Choroid plexus epithelial cell (primary cell): Measurements from ENCODE around the gene JMJD1C.

ENCODE experiments used
- DNase-seq: peaks from one replicate; pipeline ENCODE4 v3.0.0-alpha.2; 2010; ENCODE audit warnings: low read depth
- H3K4me3 ChIP-seq: 2 replicates; pipeline ENCODE4 v1.5.1; 2011; ENCODE audit warnings: low read depth, mild to moderate bottlenecking, control low read depth, low read length, moderate library complexity
- CTCF ChIP-seq: conservative IDR thresholded peaks from 2 replicates; pipeline ENCODE4 v1.5.1; 2011; ENCODE audit warnings: low read depth, mild to moderate bottlenecking, control low read depth, inconsistent platforms, low read length, moderate library complexity

Gene JMJD1C

GRCh38 chr10:63265222-63265617, 200.6 kb downstream of the JMJD1C start:
- H3K4me3 ChIP-seq: peak overlapping the region; percentile 80
- DNase-seq: peak; percentile 82
- TF ChIP-seq CTCF: no peak

GRCh38 chr10:63264617-63265221, 201.1 kb downstream of the JMJD1C start:
- peak overlapping the region; percentile 80 for H3K4me3 ChIP-seq
- peak; percentile 39 for DNase-seq
- TF ChIP-seq CTCF: no peak

- H3K4me3 ChIP-seq: no peak overlapping the region
- no peak for TF ChIP-seq CTCF
- no peak for DNase-seq
Measured at GRCh38 chr10:63262430-63263073, 203.2 kb downstream of the JMJD1C start.

GRCh38 chr10:63261496-63261895, 204.3 kb downstream of the JMJD1C start:
- H3K4me3 ChIP-seq: no peak overlapping the region
- no peak for DNase-seq
- no peak for TF ChIP-seq CTCF

GRCh38 chr10:63260860-63261251, 204.9 kb downstream of the JMJD1C start:
- H3K4me3 ChIP-seq: no peak overlapping the region
- DNase-seq: no peak
- no peak for TF ChIP-seq CTCF

- DNase-seq: no peak
- TF ChIP-seq CTCF: no peak
- no peak overlapping the region for H3K4me3 ChIP-seq
Measured at GRCh38 chr10:63260103-63260859, 205.5 kb downstream of the JMJD1C start.
